Amniotic stem cell (primary cell): ENCODE results near the gene FADD.

Experiments
- DNase-seq: peaks from one replicate; lab custom pipeline; 2025; lab: John Stamatoyannopoulos, UW

FADD gene

GRCh38 chr11:70233962-70234361 lies 30.9 kb downstream of the FADD start:
- DNase-seq, result no peak

- DNase-seq, result no peak
Measured at GRCh38 chr11:70240337-70240736, 37.2 kb downstream of the FADD start.

GRCh38 chr11:70241709-70242108 lies 38.6 kb downstream of the FADD start:
- no peak for DNase-seq

GRCh38 chr11:70242885-70243284 lies 39.8 kb downstream of the FADD start:
- no peak for DNase-seq

GRCh38 chr11:70243912-70244652 lies 41.0 kb downstream of the FADD start:
- no peak for DNase-seq

GRCh38 chr11:70244698-70245097 lies 41.6 kb downstream of the FADD start:
- DNase-seq, result no peak

DNA sequence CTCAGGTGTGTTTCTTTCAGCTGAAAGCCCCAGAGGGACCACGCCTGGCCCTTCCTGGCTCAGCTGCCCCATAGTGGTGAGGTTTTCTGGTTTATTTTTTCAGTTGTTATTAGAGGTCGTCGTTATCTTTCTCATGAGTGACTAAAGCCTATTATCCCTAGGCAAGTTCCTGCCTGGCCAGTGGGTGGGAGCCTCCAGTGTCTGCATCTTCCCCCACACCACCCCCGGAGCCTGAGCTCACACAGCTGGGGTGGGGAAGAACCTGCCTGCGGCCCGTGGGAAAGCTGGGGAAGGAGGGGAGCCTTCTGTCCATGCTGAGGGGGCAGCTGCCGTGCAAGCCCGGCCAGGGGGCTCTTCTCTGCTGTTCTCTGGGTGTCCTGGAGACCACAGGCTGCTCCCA lies 43.1 kb downstream of the FADD start:
- no peak for DNase-seq

DNA sequence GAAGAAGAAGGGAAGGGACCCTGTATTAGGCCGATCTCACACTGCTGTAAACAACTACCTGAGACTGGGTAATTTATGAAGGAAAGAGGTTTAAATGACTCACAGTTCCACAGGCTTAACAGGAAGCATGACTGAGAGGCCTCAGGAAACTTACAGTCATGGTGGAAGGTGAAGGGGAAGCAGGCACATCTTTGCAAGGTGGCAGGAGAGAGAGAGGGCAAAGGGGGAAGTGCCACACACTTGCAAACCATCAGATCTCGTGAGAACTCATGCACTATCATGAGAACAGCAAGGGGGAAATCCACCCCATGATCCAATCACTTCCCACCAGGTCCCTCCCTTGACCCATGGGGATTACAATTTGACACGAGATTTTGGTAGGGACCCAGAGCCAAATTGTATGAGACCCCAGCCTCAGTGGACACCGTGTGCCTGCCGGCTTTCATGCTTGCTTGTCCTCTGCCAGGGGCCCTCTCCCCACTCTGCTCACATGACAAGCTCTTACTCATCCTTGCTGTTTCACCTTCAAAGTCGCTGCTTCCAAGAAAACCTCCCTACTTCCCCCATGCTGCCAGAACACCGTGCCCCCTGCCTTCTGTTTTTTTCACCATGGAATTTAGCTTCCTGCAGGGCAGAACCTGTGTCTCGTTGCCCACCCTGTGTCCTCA lies 44.1 kb downstream of the FADD start:
- DNase-seq, result no peak

- DNase-seq, result no peak
Measured at GRCh38 chr11:70247710-70248072, 44.6 kb downstream of the FADD start.

GRCh38 chr11:70250876-70251658 lies 48.0 kb downstream of the FADD start:
- no peak for DNase-seq

DNA sequence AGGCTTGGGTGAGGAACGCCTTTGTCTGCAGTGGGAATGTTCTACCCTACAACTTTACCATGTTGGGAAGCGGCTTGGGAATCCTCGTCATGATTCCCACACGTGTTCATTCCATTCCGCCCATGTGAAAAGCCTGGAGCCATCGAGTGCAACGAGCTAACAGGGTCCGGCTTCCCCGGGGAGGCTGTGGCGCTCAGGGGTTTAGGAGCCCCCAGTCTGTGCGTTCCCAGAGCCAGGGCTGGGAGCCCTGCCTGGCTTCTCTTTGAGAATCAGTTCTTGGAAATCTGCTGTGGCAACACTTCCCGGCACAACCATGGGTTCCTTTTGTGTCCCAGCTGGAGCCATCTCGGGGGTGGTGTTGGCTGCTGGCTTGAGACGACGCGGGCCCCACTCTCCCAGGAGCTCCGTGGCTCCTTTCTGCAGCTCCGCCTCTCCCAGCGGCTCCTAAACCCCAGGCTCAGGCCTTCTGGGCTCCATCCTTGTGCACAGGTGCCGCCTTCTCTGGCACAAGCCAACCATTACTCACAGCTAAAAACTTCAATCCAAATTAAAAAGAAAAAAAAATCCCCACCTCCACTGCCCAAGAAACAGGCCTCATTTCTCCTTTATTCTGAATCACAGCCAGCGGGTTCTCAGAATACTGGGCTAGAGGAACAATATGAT lies 48.7 kb downstream of the FADD start:
- no peak for DNase-seq

DNA sequence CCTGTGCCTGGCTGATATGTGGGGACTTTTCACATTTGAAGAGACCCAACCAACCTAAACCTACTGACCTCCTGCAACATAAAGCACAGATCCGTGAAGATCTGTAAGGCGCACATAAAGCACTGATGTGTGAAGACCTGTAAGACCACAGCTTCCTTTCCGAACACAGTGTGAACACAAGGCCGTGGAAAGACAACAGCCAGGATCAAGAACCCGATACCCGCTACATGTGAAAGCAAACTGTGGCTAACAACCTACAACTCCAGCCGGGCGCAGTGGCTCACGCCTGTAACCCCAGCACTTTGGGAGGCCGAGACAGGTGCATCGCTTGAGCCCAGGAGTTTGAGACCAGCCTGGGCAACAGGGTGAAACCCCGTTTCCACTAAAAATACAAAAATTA lies 49.7 kb downstream of the FADD start:
- no peak for DNase-seq

- no peak for DNase-seq
Measured at GRCh38 chr11:70255477-70256116, 52.5 kb downstream of the FADD start.
